Subcutaneous abdominal adipose tissue (tissue), 5 donors: ENCODE measurements around the gene PRKAA1.
"Not testable (repeated sequence)": the region's sequence is repeated elsewhere in the genome, so short reads cannot be mapped to it uniquely, and the experiment has no call there.

Experiments used
- H3K27ac ChIP-seq: one replicate; pipeline ENCODE4 v1.7.0; 2013; ENCODE audit warnings: low read depth, mild to moderate bottlenecking, inconsistent platforms, low read length, moderate library complexity
- H3K27me3 ChIP-seq, 5 donors: one replicate each; pipeline ENCODE4 v1.7.0; 2013; ENCODE audit warnings: low read length in 5 of 5, inconsistent platforms in 1 of 5; ENCODE audit not compliant: control insufficient read depth in 5 of 5, insufficient read depth in 4 of 5
- H3K36me3 ChIP-seq, 5 donors: one replicate each; pipeline ENCODE4 v1.7.0; 2013; ENCODE audit warnings: low read length in 5 of 5; ENCODE audit not compliant: control insufficient read depth in 5 of 5, insufficient read depth in 5 of 5
- H3K4me1 ChIP-seq, 5 donors: one replicate each; pipeline ENCODE4 v1.7.0; 2013; ENCODE audit warnings: low read length in 5 of 5, mild to moderate bottlenecking in 3 of 5, moderate library complexity in 1 of 5; ENCODE audit not compliant: control insufficient read depth in 5 of 5, insufficient read depth in 5 of 5
- H3K4me3 ChIP-seq, 5 donors: one replicate each; pipeline ENCODE4 v1.7.0; 2013; ENCODE audit warnings: low read length in 5 of 5, low read depth in 1 of 5
- H3K9ac ChIP-seq, 5 donors: one replicate each; pipeline ENCODE4 v1.7.0; 2013; ENCODE audit warnings: low read length in 5 of 5, mild to moderate bottlenecking in 4 of 5, moderate library complexity in 3 of 5
- H3K9me3 ChIP-seq, 5 donors: one replicate each; pipeline ENCODE4 v1.7.0; 2013; ENCODE audit warnings: low read length in 5 of 5; ENCODE audit not compliant: control insufficient read depth in 5 of 5
- donor health status: healthy.
- donor health status: healthy.
- donor health status: healthy.
- donor health status: healthy.
- donor health status: healthy.

Gene PRKAA1

DNA sequence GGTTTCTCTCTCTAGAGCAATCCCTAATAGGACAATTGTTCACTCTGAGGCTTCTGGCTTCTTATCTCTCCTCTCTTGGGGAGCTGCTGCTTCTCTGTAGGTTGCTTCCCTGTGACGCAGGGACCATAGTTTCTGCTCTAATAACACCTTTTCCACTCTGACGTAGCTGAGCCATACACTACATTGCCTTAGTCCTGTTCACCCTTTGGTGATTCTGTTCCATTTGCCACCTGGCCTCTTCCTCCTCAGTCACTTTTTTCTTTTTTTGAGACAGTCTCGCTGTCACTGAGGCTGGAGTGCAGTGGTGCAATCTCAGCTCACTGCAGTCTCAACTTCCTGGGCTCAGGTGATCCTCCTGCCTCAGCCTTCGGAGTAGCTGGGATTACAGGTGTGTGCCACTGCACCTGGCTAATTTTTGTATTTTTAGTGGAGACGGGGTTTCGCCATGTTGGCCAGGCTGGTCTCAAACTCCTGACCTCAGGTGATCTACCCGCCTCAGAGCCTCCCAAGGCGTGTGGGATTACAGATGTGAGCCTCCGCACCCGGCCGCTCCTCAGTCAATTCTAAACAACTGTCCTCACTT, 27.4 kb upstream of the PRKAA1 start:
- H3K27me3 ChIP-seq, H3K4me3 ChIP-seq, H3K9ac ChIP-seq, H3K4me1 ChIP-seq, H3K9me3 ChIP-seq, H3K27ac ChIP-seq: not testable (repeated sequence)
- H3K36me3 ChIP-seq = peaks cover 22 to 51% (median 41%) of the 10 kb centered on the region in 5 donors

DNA sequence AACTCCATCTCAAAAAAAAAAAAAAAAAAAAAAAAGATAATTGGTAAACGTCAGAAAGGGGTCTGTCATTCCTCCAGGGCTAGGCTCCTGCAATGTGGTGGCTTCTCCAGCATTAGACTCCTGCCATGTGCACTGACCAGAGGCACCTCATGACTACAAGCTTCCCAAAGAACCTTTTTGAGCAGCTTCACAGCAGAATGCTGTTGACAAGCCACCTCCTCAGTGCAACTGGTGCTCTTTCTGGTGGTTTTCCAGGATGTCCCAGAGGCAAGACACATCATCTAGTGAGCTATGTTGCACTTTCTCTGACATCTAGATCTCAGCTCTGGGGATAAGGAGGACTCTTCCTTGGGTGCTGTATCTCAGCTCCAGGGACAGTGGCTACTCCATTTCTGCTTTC, 25.3 kb upstream of the PRKAA1 start:
- peaks cover 12 to 30% (median 22%) of the 10 kb centered on the region in 5 donors for H3K36me3 ChIP-seq
- no peak overlapping the region for H3K9ac ChIP-seq
- peaks cover 0 to 5% (median 0%) of the 10 kb centered on the region in 5 donors for H3K4me1 ChIP-seq
- no peaks in the 10 kb centered on the region for H3K9me3 ChIP-seq
- H3K4me3 ChIP-seq = no peak overlapping the region
- H3K27ac ChIP-seq = no peak overlapping the region
- H3K27me3 ChIP-seq = no peaks in the 10 kb centered on the region

DNA sequence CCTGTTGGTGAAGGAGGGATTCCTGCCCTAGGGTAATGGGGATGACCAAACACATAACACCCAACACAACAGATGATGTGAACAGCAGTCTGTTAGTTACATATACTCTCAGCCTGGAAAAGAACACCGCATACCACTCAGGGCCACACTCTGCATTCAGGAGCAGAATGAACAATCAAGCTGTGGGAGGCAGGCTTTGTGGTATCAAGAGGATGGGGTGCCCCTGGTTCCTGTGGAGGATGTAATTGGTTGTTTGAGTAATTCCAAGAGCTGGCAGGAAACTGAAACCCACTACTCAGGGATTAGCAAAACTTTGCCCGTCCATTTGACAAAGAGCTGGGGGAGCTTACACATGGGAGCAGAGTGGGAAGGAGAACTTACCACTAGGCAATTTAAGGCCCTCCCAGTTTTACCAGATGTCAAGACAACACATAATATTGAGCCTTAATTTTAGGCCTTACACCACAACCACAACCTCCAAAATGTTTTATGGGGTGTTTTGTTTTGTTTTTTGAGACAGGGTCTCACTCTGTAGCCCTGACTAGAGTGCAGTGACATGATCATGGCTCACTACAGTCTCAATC, 15.6 kb upstream of the PRKAA1 start:
- no peaks in the 10 kb centered on the region for H3K9me3 ChIP-seq
- H3K27ac ChIP-seq = no peak overlapping the region
- H3K36me3 ChIP-seq = no peaks in the 10 kb centered on the region
- H3K4me3 ChIP-seq = no peak overlapping the region
- no peaks in the 10 kb centered on the region for H3K4me1 ChIP-seq
- no peak overlapping the region for H3K9ac ChIP-seq
- H3K27me3 ChIP-seq = no peaks in the 10 kb centered on the region

DNA sequence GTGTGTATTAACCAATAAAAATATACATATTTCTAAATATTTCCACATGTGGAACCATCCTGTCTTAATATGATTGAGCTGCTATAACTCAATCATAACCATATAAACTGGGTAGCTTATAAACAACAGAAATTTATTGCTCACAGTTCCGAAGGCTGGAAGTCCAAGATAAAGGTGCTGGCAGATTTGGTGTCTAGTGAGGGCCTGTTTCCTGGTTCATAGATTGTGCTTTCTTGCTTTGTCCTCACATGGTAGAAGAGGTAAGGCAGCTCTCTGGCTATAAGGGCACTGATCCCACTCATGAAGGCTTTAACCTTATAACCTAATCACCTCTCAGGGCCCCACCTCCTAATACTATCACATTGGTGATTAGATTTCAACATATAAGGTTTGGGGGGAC, 14.0 kb upstream of the PRKAA1 start:
- H3K36me3 ChIP-seq = no peaks in the 10 kb centered on the region
- no peak overlapping the region for H3K9ac ChIP-seq
- no peaks in the 10 kb centered on the region for H3K27me3 ChIP-seq
- no peak overlapping the region for H3K4me3 ChIP-seq
- no peaks in the 10 kb centered on the region for H3K9me3 ChIP-seq
- H3K27ac ChIP-seq = no peak overlapping the region
- H3K4me1 ChIP-seq = no peaks in the 10 kb centered on the region

DNA sequence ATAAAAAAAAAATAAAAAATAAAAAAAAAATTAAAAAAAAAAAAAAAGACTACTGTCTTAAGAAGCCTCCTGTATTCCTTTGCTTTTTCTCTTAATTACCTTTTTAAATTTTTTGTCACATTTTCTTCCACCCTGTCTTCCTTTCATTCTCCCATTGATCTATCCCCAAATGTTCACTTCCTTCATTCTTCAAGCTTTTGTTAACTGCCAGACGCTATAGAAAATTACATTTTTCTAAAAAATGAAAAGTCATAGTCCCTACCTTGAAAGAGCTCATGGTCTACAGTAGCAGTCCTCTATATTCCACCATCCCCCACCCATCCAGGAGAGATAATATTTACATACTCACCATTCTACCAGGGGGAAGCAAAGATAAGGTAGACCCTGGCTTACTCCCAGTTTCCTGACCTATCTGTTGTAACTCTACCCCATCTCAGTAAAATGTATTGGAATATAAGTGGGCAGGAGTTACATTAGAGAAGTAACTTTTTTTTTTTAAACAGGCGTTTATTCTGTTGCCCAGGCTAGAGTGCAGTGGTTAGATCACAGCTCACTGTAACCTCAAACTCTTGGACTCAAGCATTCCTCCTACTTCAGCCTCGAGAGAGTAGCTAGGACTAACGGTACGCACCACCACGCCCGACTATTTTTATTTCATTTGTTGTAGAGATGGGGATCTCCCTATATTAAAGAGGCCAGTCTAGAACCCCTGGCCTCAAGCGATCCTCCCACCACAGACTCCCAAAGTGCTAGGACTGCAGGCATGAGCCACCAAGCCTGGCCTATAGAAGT, 3.8 kb upstream of the PRKAA1 start:
- Histone ChIP-seq H3K9ac (no peak overlapping the region), H3K36me3 (no peaks in the 10 kb centered on the region), H3K27ac (no peak overlapping the region), H3K4me1 (peaks cover 0 to 15% (median 11%) of the 10 kb centered on the region in 5 donors), H3K9me3 (no peaks in the 10 kb centered on the region), H3K4me3 (no peak overlapping the region), H3K27me3 (no peaks in the 10 kb centered on the region)

DNA sequence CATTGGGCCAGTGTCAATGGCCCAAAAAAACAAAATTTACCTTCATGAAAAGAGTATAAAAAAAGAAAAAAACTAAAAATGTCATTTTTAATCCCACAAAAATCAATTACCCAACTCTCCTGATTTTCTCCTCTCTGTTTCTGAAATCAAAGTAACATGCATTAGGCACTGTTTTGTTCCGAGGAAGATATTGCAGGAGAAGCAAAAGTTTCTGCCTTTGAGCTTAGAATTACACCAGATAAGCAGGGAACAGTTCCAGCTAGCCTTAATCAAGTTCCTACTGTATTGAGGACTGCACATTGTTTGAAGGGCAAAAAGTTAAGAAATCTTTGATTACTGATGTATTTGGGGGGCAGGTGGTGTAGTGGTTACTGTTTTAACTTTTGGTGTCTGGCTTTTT, 1.1 kb upstream of the PRKAA1 start:
- H3K4me3 ChIP-seq = no peak overlapping the region
- peaks cover 0 to 31% (median 27%) of the 10 kb centered on the region in 5 donors for H3K4me1 ChIP-seq
- H3K9me3 ChIP-seq = no peaks in the 10 kb centered on the region
- H3K27ac ChIP-seq = no peak overlapping the region
- no peaks in the 10 kb centered on the region for H3K27me3 ChIP-seq
- H3K36me3 ChIP-seq = no peaks in the 10 kb centered on the region
- peak overlapping the region in 1 of 5 donors; percentile 82 for H3K9ac ChIP-seq

DNA sequence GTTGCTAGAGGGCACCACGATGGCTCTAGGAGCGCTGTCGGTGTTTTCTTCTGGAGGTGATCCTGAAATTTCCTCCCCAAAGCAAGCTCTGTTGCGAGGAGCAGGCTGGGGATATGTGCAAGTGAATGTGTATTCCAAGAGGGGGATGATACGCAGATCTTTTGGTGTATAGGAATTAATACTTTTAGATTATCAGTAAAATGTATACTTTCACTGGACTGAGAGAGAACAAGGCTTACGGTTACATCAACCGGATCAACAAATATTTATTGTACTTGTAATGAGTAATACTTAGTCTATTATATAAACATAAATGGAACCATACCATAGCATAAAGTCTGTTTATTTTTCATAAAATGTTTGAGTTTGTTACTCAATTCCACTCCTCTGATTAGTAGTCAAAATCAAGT, 632 bp upstream of the PRKAA1 start:
- H3K36me3 ChIP-seq = no peaks in the 10 kb centered on the region
- no peaks in the 10 kb centered on the region for H3K9me3 ChIP-seq
- H3K27me3 ChIP-seq = no peaks in the 10 kb centered on the region
- peaks cover 0 to 31% (median 27%) of the 10 kb centered on the region in 5 donors for H3K4me1 ChIP-seq
- H3K27ac ChIP-seq = peak overlapping the region; percentile 69
- peak overlapping the region; percentile 81 to 96 (median 90) for H3K4me3 ChIP-seq
- peak overlapping the region in 4 of 5 donors; percentile 61 to 93 (median 72) for H3K9ac ChIP-seq

DNA sequence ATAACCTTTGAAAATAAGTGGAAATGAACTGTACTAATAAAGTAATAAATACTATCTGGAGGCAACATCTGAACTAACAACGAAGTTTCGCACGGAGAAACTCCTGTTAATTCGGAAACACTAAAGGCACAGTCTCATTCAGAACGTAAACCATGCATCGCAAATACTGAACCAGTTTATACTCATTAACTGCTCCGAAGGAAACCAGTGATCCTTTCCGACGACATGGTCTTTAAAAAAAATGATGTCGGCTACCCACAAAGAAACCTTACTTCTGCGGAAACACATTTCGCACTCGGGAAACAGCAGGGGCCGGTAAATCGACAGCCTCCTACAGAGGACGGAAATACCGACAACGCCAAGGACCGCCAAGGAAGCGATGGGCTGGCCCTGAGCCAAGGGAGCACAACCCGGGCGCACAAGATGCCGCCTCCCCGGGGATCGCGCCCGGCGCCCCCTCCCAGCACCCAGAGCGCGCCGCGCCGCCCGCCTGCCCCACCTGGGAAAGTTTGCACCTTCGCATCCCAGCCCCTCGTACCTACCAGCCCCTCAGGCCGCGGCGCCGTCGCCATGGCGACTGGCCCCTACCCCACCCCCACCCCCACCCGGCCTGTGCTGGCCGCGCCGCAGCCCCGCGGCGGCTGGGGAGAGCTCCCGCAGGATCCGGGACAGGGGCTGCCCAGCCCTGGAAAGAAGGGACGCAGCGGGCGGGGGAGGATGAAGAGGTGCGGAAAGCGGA, 732 bp downstream of the PRKAA1 start:
- Histone ChIP-seq H3K4me3 (peak overlapping the region; percentile 81 to 92 (median 87)), H3K9ac (peak overlapping the region; percentile 48 to 82 (median 75)), H3K27me3 (no peaks in the 10 kb centered on the region), H3K27ac (peak overlapping the region; percentile 47), H3K4me1 (peaks cover 0 to 31% (median 27%) of the 10 kb centered on the region in 5 donors), H3K9me3 (no peaks in the 10 kb centered on the region), H3K36me3 (no peaks in the 10 kb centered on the region)

DNA sequence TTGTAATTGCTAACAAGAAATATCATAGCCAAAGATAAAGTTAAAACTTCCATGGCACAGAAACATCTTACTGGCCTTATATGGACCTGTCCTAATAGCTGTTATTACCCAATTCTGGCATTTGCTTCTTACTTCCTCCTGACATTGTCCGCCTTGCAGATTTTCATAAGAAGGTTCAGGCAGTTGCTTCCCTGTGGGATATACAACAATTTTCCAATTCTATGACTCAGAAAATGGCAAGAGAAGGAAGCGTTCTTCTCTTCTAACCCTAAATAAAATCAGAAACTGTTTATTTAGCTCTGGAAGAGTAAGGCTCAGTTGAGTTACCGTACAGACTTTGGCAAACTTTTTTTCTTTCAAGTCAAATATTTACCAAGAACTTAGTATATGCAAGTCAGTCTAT, 1.7 kb downstream of the PRKAA1 start:
- H3K9me3 ChIP-seq = no peaks in the 10 kb centered on the region
- H3K36me3 ChIP-seq = no peaks in the 10 kb centered on the region
- peak overlapping the region; percentile 47 for H3K27ac ChIP-seq
- H3K4me3 ChIP-seq = peak overlapping the region; percentile 81 to 92 (median 87)
- peaks cover 0 to 33% (median 31%) of the 10 kb centered on the region in 5 donors for H3K4me1 ChIP-seq
- H3K9ac ChIP-seq = peak overlapping the region in 3 of 5 donors; percentile 73 to 82 (median 75)
- H3K27me3 ChIP-seq = no peaks in the 10 kb centered on the region
